Sigmoid colon (tissue), 7 donors: ENCODE data around the gene LATS2. TPM values are rescaled to one million over a fixed set of nuclear protein-coding genes. Genes with fewer than 3 reads are reported as not detected.

Experiments used
- DNase-seq: peaks from one replicate; pipeline ENCODE4 v3.0.0-alpha.2; 2019
- H3K27ac ChIP-seq, 4 donors: fragments of 200-600 bp; sonication (generic); one replicate each; pipeline ENCODE4 v1.5.1; 2016 to 2019; ENCODE audit warnings: mild to moderate bottlenecking in 1 of 4
- H3K27me3 ChIP-seq, 3 donors: fragments of 200-600 bp; sonication (generic); one replicate each; pipeline ENCODE4 v1.5.1; 2019; ENCODE audit warnings: mild to moderate bottlenecking in 1 of 3
- H3K36me3 ChIP-seq, 4 donors: fragments of 200-600 bp; sonication (generic); one replicate each; pipeline ENCODE4 v1.5.1; 2016 to 2019
- H3K4me1 ChIP-seq, 4 donors: fragments of 200-600 bp; sonication (generic); one replicate each; pipeline ENCODE4 v1.5.1; 2017 to 2019
- H3K4me3 ChIP-seq, 4 donors: fragments of 200-600 bp; sonication (generic); one replicate each; pipeline ENCODE4 v1.5.1; 2017 to 2019; ENCODE audit warnings: mild to moderate bottlenecking in 2 of 4, moderate library complexity in 1 of 4
- H3K9me3 ChIP-seq, 4 donors: fragments of 200-600 bp in 3 of 4; sonication (generic) in 3 of 4; one replicate each; pipeline versions ENCODE4 v1.5.1 to v1.6.1; 2013 to 2019
- EP300 ChIP-seq, 4 donors: sonication (generic); formaldehyde crosslinking; IDR thresholded peaks; one replicate each; pipeline ENCODE4 v1.6.1; 2017; ENCODE audit warnings: antibody characterized with exemption in 4 of 4
- POLR2A ChIP-seq, 2 donors: fragments of 450-650 bp; IDR thresholded peaks; one replicate each; pipeline ENCODE4 v1.6.1; 2016; ENCODE audit warnings: antibody characterized with exemption in 2 of 2, mild to moderate bottlenecking in 2 of 2, moderate library complexity in 2 of 2
- POLR2AphosphoS5 ChIP-seq, 4 donors: sonication (generic); formaldehyde crosslinking; IDR thresholded peaks; one replicate each; pipeline ENCODE4 v1.6.1; 2017; ENCODE audit warnings: antibody characterized with exemption in 4 of 4
- WGBS, 2 donors: extraction: QIAGEN DNeasy Blood & Tissue Kit; methylation state at CpG; one replicate each; pipeline ENCODE4 v1.1.7; 2013; 5-methylcytosine and 5-hydroxymethylcytosine counted together
- intact Hi-C: fragments of 100-400 bp; cut with DNase I; formaldehyde crosslinking; loops from one replicate; pipeline ENCODE4 v1.15.1; 2023
- polyA plus RNA-seq, 3 donors: library from polyadenylated mRNA; stranded (reverse); fragments of 200-250 nt; gene quantifications; one replicate each; pipeline ENCODE4 v1.2.3, GENCODE V29; 2013
- total RNA-seq, 4 donors: library from RNA; depleted of rRNA; stranded (reverse); fragments of >200 nt; gene quantifications; one replicate each; pipeline ENCODE4 v1.1.0, GENCODE V29; 2016
- TF ChIP-seq, protein P1 (sequence below), 4 experiments: fragments of 450-650 bp in 3 of 4; fragments of 200-600 bp in 1 of 4; IDR thresholded peaks; one replicate each; pipeline ENCODE4 v1.5.1; 2016 to 2019; ENCODE audit warnings: antibody characterized with exemption in 4 of 4, mild to moderate bottlenecking in 3 of 4, moderate library complexity in 2 of 4
- donor health status: healthy with polysubstance abuse.
- donor health status: Bipolar disorder and iron deficiency.
- donor health status: healthy.

The LATS2 gene
- total and polyA plus RNA-seq, 7 donors: 3.7 to 45.5 (median 21.8) TPM

GRCh38 chr13:21047591-21048282, 13.6 kb downstream of the LATS2 start:
- H3K27me3 ChIP-seq: no peaks in the 10 kb centered on the region
- H3K36me3 ChIP-seq: no peaks in the 10 kb centered on the region
- intact Hi-C loops: no loop called here
- peak overlapping the region in 3 of 4 donors; percentile 83 to 91 (median 85) for H3K27ac ChIP-seq
- TF ChIP-seq POLR2AphosphoS5 (IDR thresholded peaks at IDR 0.05) (no peak), EP300 (IDR thresholded peaks at IDR 0.05) (no peak), POLR2A (IDR thresholded peaks at IDR 0.05) (no peak)
- TF ChIP-seq, protein P1, sequence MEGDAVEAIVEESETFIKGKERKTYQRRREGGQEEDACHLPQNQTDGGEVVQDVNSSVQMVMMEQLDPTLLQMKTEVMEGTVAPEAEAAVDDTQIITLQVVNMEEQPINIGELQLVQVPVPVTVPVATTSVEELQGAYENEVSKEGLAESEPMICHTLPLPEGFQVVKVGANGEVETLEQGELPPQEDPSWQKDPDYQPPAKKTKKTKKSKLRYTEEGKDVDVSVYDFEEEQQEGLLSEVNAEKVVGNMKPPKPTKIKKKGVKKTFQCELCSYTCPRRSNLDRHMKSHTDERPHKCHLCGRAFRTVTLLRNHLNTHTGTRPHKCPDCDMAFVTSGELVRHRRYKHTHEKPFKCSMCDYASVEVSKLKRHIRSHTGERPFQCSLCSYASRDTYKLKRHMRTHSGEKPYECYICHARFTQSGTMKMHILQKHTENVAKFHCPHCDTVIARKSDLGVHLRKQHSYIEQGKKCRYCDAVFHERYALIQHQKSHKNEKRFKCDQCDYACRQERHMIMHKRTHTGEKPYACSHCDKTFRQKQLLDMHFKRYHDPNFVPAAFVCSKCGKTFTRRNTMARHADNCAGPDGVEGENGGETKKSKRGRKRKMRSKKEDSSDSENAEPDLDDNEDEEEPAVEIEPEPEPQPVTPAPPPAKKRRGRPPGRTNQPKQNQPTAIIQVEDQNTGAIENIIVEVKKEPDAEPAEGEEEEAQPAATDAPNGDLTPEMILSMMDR (IDR thresholded peaks at IDR 0.05): no peak
- H3K4me3 ChIP-seq: no peak overlapping the region
- DNase-seq: no peak
- peaks cover 0 to 88% (median 76%) of the 10 kb centered on the region in 4 donors for H3K4me1 ChIP-seq
- no peaks in the 10 kb centered on the region for H3K9me3 ChIP-seq
- 93 to 94% methylated on average over 10 of the region's 10 CpGs for WGBS, 2 donors

DNA sequence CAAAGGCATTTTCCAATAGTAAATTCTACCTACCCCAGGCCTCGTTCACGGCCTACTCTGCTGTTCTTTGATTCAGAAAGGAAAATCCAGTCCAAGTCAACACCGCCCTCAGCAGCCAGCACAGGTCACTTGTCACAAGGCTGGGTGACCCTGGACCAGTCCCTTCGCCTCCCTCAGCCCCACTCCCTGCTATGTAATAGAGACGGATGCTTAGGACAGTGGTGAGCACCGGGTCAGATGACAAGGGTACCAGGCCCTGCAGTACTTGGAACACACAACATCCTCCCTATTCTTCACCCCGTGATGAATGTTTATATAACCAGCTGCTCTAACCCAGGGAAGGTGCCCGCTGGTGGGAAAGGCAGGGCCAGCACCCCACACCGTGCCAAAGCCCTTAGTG, 14.3 kb downstream of the LATS2 start:
- H3K27me3 ChIP-seq: no peaks in the 10 kb centered on the region
- intact Hi-C loops: no loop called here
- DNase-seq: no peak
- TF ChIP-seq, protein P1 (IDR thresholded peaks at IDR 0.05): no peak
- TF ChIP-seq EP300 (IDR thresholded peaks at IDR 0.05): no peak
- no peak for TF ChIP-seq POLR2A (IDR thresholded peaks at IDR 0.05)
- TF ChIP-seq POLR2AphosphoS5 (IDR thresholded peaks at IDR 0.05): no peak
- H3K4me3 ChIP-seq: no peak overlapping the region
- 95 to 97% methylated on average over 9 of the region's 9 CpGs for WGBS, 2 donors
- H3K27ac ChIP-seq: peak overlapping the region; percentile 71 to 91 (median 84)
- H3K36me3 ChIP-seq: peaks cover 0 to 4% (median 0%) of the 10 kb centered on the region in 4 donors
- no peaks in the 10 kb centered on the region for H3K9me3 ChIP-seq
- H3K4me1 ChIP-seq: peaks cover 0 to 93% (median 80%) of the 10 kb centered on the region in 4 donors

GRCh38 chr13:21046203-21046602, 15.2 kb downstream of the LATS2 start:
- Histone ChIP-seq H3K4me1 (peaks cover 0 to 93% (median 85%) of the 10 kb centered on the region in 4 donors), H3K27ac (peak overlapping the region; percentile 71 to 91 (median 84)), H3K9me3 (no peaks in the 10 kb centered on the region), H3K36me3 (peaks cover 0 to 4% (median 0%) of the 10 kb centered on the region in 4 donors), H3K27me3 (no peaks in the 10 kb centered on the region), H3K4me3 (no peak overlapping the region)
- 76 to 85% methylated on average over 7 of the region's 7 CpGs for WGBS, 2 donors
- TF ChIP-seq EP300 (IDR thresholded peaks at IDR 0.05) (peak in 3 of 4 donors; percentile 28 to 97 (median 42)), POLR2A (IDR thresholded peaks at IDR 0.05) (no peak), POLR2AphosphoS5 (IDR thresholded peaks at IDR 0.05) (peak; percentile 44 to 83 (median 48))
- TF ChIP-seq, protein P1 (IDR thresholded peaks at IDR 0.05): no peak
- intact Hi-C loops: no loop called here
- DNase-seq: no peak

GRCh38 chr13:21045100-21045499, 16.3 kb downstream of the LATS2 start:
- no peak overlapping the region for H3K4me3 ChIP-seq
- H3K27me3 ChIP-seq: no peaks in the 10 kb centered on the region
- peaks cover 0 to 93% (median 89%) of the 10 kb centered on the region in 4 donors for H3K4me1 ChIP-seq
- no peak for DNase-seq
- TF ChIP-seq EP300 (IDR thresholded peaks at IDR 0.05) (no peak), POLR2A (IDR thresholded peaks at IDR 0.05) (no peak)
- TF ChIP-seq, protein P1 (IDR thresholded peaks at IDR 0.05): no peak
- WGBS, 2 donors: 59 to 79% methylated on average over 5 of the region's 5 CpGs
- intact Hi-C loops: no loop called here
- peaks cover 0 to 4% (median 0%) of the 10 kb centered on the region in 4 donors for H3K36me3 ChIP-seq
- peak overlapping the region; percentile 71 to 91 (median 84) for H3K27ac ChIP-seq
- no peaks in the 10 kb centered on the region for H3K9me3 ChIP-seq
